ENCODE measurements around the gene MARCHF10. TPM values are rescaled to one million over a fixed set of nuclear protein-coding genes. Genes with fewer than 3 reads are reported as not detected.

The MARCHF10 gene
- total RNA-seq, 2 donors from 2014 or later, result 0.26 to 0.80 TPM

Other genes starting within 250 kb of the MARCHF10 start
- 1 to 10 TPM; 4.3 to 4.4 TPM for gene MRC2, start 180.6 kb downstream of the MARCHF10 start, total RNA-seq
- gene TANC2, start 157.9 kb upstream of the MARCHF10 start, total RNA-seq, result 10 to 100 TPM; 46.0 to 51.0 TPM